ENCODE measurements around the gene ERGIC1. TPM values are rescaled to one million over a fixed set of nuclear protein-coding genes. Genes with fewer than 3 reads are reported as not detected.

The ERGIC1 gene
- total and polyA plus RNA-seq, 2 of the 13 experiments (the other 11 are each of a cell fraction or from before 2014, with no cell fraction given): 78.5 to 184 TPM

- TF ChIP-seq REPIN1 (CRISPR knock-in tag; IDR thresholded peaks at IDR 0.05; ENCODE audit: borderline replicate concordance, low read depth) (no peak; the same call in 1 of the 2 replicates), MTERF4 (CRISPR knock-in tag; IDR thresholded peaks at IDR 0.05) (no peak), TCF7 (IDR thresholded peaks at IDR 0.05; ENCODE audit: low read depth) (peak; percentile 96), ARID5B (CRISPR knock-in tag; IDR thresholded peaks at IDR 0.05) (peak; percentile 91), DPF2 (CRISPR knock-in tag; IDR thresholded peaks at IDR 0.05; ENCODE audit: borderline replicate concordance, low read depth) (peak; percentile 82), ZNF883 (CRISPR knock-in tag; IDR thresholded peaks at IDR 0.05; ENCODE audit: not compliant biosample characterization) (peak; percentile 44), ZNF552 (CRISPR knock-in tag; IDR thresholded peaks at IDR 0.05; ENCODE audit: borderline replicate concordance) (no peak; the same call in 1 of the 2 replicates), AHR (CRISPR knock-in tag; IDR thresholded peaks at IDR 0.05) (0 out of 2 replicates have a peak, but pooled peaks have one; percentile 12), ZNF30 (CRISPR knock-in tag; IDR thresholded peaks at IDR 0.05) (no peak), HOXA9 (CRISPR knock-in tag; IDR thresholded peaks at IDR 0.05; ENCODE audit: borderline replicate concordance) (0 out of 2 replicates have a peak, but pooled peaks have one; percentile 58), ZNF280D (CRISPR knock-in tag; IDR thresholded peaks at IDR 0.05) (peak; percentile 53; the same call in 1 of the 2 replicates), ZUFSP (CRISPR knock-in tag; IDR thresholded peaks at IDR 0.05; ENCODE audit: borderline replicate concordance) (no peak), ZNF33B (CRISPR knock-in tag; IDR thresholded peaks at IDR 0.05) (no peak), MAFK (conservative IDR thresholded peaks at IDR 0.05 in 1 of 2, IDR thresholded peaks at IDR 0.05 in 1 of 2; ENCODE audit: low read length in 2 of 2) (no peak), ZBTB8A (CRISPR knock-in tag; IDR thresholded peaks at IDR 0.05; ENCODE audit: borderline replicate concordance, low read depth) (peak; percentile 65; the same call in 1 of the 2 replicates), ZNF343 (CRISPR knock-in tag; IDR thresholded peaks at IDR 0.05) (0 out of 2 replicates have a peak, but pooled peaks have one; percentile 8), CAMTA2 (CRISPR knock-in tag; IDR thresholded peaks at IDR 0.05; ENCODE audit: borderline replicate concordance) (no peak)
Measured at GRCh38 chr5:172858990-172859811, 25.1 kb downstream of the ERGIC1 start (continued).
